ENCODE data around the gene TUBGCP2. TPM values are rescaled to one million over a fixed set of nuclear protein-coding genes. Genes with fewer than 3 reads are reported as not detected.

TUBGCP2 gene
- total and polyA plus RNA-seq, 9 of the 15 experiments (the other 6 are each of a cell fraction or from before 2014, with no cell fraction given), result 4.3 to 56.6 (median 28.4) TPM

- TF ChIP-seq MNT (conservative IDR thresholded peaks at IDR 0.05) (0 out of 4 replicates have a peak, but pooled peaks of 1 of the 2 experiments have one; percentile 21), TEAD4 (IDR thresholded peaks at IDR 0.05; ENCODE audit: low read length) (peak; percentile 59; the same call in 1 of the 2 replicates), TEAD4 (CRISPR knock-in tag; IDR thresholded peaks at IDR 0.05; ENCODE audit: borderline replicate concordance) (no peak), DPF2 (IDR thresholded peaks at IDR 0.05) (peak; percentile 37; the same call in 1 of the 2 replicates), VEZF1 (CRISPR knock-in tag; IDR thresholded peaks at IDR 0.05) (peak; percentile 91), ATF1 (CRISPR knock-in tag; IDR thresholded peaks at IDR 0.05) (no peak), ATF1 (tag; IDR thresholded peaks at IDR 0.05) (peak; percentile 37; the same call in 1 of the 2 replicates), RB1 (IDR thresholded peaks at IDR 0.05; ENCODE audit: low read depth) (0 out of 2 replicates have a peak, but pooled peaks have one; percentile 15), ZEB2 (IDR thresholded peaks at IDR 0.05) (peak; percentile 56; the same call in 1 of the 2 replicates), CXXC5 (CRISPR knock-in tag; IDR thresholded peaks at IDR 0.05) (0 out of 2 replicates have a peak, but pooled peaks have one; percentile 26), ZNF23 (CRISPR knock-in tag; IDR thresholded peaks at IDR 0.05) (no peak), TFAP4 (CRISPR knock-in tag; IDR thresholded peaks at IDR 0.05; ENCODE audit: borderline replicate concordance) (peak; percentile 15; the same call in 1 of the 2 replicates), ZNF57 (CRISPR knock-in tag; IDR thresholded peaks at IDR 0.05) (no peak), ZBTB7A (IDR thresholded peaks at IDR 0.05; ENCODE audit: borderline replicate concordance, control insufficient read depth, low read depth, low read length) (peak; percentile 84), CCNT2 (IDR thresholded peaks at IDR 0.05; ENCODE audit: borderline replicate concordance, extremely low read depth, insufficient read length, low read depth, low read length) (peak; percentile 9), HOXB6 (CRISPR knock-in tag; IDR thresholded peaks at IDR 0.05; ENCODE audit: borderline replicate concordance) (no peak), KAT8 (IDR thresholded peaks at IDR 0.05; ENCODE audit: low read depth) (no peak), ZKSCAN3 (CRISPR knock-in tag; IDR thresholded peaks at IDR 0.05) (no peak), ZNF740 (CRISPR knock-in tag; IDR thresholded peaks at IDR 0.05) (peak; percentile 29; the same call in 1 of the 2 replicates), ZNF740 (tag; IDR thresholded peaks at IDR 0.05) (no peak)
Observed at GRCh38 chr10:133274751-133275683, 33.7 kb downstream of the TUBGCP2 start (continued).
